Activated CD4-positive, alpha-beta T cell treated with anti-CD3 and anti-CD28 coated beads, Interleukin-2, amount 50 U/mL, for 24 hours (primary cell): Measurements from ENCODE around the gene FRRS1L.

Experiments
- DNase-seq, 2 donors: peaks; one replicate each; pipeline ENCODE4 v3.0.0-alpha.2; 2020; ENCODE audit warnings: low read depth in 1 of 2, low spot score in 1 of 2

Gene FRRS1L

DNA sequence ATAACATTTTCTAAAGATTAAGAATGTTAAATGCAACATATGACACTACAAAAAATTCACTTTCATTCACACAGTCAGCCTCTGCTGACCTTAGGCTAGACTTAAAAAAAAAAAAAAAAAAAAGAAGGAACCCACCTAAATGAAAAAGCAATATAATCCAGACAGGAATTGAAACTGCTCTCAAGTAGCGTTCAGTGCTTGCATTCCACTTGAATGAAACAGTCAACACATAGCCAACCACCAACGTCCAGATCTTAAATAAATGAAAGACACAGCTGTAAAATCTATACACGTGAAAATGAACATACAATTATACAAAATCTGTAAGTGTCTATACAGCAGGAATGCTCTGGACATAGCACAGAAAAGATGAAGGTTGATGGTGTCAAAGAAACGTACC, 58.7 kb downstream of the FRRS1L start:
- DNase-seq = no peak

DNA sequence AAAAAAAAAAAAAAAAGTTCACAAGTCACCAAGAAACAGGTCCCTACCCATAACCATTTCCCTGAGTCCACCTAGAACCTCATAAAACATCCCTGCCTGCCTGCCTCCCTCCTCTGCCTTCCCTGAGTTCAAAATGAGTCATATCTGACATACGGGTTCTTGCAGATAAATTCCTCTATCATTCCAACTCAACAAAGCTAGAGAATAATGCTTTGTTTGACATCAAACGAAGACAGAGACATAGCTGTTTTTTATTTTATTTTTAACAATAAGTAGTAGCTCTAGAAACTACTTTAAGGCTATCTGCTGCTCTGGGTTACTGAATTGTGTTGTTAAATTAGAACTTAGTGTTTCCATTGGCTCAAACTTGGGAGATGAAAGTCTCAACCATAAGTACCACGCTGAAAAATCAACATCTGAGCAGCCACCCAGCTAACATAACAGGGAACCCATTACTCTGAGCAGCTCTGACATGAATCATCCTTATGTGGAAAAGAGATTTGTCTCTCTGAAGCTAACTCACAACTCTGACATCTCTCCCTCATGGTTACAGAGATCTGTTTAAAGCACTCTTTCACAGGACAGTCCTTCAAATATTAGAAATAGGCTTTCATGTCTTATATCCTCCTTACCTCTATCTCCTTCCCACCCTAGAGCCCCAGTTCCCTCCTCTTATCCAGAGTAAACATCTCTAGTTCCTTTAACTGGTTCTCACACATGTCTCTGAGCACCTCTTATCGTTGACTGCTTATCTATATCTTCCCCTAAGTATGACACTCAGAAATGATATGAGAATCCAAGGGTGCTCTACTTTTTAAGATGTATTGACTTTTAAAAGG, 59.4 kb downstream of the FRRS1L start:
- DNase-seq = no peak

DNA sequence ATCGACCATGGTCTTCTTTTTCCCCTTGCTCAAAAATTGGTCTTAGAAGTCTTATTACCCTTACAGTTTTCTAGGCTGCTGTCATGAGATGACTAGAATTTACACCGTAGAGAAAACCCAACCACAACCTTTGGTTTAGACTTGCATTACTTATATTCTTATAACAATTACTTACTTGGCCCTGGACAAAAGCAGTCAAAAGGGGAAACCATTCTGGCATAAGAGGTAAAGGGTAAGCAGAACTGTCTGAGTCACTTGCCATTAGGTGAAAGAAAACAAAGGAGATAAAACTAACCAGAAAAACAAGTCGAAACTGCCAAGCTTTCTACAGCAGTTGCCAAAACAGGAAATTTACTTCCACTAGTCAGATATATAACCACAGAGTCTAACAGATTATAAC, 65.2 kb downstream of the FRRS1L start:
- DNase-seq = no peak

DNA sequence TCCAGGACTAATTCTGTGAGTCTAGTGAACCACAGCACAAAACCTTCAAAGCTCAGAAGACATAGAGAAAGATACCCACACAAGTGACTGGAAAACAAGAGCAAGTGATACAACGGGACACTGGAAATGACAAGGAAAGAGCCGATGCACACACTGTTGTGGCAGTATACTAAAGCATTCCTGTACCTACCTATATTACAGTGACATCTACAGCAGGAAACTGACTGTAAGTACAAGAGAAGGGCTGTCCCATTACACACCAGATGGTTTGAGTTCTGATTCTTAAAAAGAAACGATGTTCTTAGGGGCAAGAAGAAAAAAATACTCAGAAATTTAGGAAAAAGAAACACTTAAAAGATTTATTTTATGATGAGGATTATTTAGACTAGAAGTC, 65.8 kb downstream of the FRRS1L start:
- DNase-seq = no peak

DNA sequence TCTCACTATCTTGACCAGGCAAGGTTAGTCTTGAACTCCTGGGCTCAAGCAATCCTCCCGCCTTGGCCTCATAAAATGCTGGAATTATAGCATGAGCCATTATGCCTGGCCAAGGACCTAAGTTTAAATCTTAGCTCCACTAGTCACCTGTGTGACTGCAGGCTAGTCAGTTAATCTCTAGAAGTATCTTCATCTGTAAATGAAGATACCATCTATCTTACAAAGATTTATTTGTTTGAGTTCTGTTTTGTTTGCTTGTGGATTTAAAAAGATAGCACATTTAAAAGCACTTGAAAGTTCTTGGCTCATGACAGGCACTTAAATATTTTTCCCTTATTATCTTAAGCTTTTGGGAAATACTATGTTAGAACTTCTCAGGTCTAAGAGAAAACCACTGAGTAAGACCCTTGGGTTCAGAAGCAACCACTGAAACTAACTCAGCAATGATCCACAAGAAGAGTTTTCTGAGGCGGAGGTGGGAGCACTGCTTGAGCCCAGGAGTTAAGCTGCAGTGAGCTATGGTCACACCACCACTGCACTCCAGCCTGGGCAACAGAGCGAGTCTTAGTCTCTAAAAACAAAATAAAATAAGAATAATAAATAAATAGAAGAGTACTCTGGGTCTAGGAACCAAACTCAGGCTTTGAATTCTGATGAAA, 66.4 kb downstream of the FRRS1L start:
- DNase-seq = no peak

DNA sequence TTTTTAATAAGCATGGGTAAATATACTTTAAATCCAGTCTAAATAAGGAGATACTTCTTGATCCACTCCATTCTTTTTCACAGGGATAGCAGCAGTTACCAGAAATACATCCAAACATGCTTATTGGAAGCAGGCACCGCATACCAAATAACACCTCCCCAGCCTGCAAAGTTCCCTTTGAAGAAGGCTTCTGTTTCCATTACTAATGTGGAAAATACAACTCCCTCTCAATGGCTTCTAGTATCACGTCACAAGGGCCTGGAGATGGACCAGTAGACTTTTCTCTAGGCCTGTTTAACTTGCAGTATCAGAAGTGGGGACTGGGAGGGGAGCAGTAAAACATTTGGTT, 68.1 kb downstream of the FRRS1L start:
- DNase-seq = no peak

DNA sequence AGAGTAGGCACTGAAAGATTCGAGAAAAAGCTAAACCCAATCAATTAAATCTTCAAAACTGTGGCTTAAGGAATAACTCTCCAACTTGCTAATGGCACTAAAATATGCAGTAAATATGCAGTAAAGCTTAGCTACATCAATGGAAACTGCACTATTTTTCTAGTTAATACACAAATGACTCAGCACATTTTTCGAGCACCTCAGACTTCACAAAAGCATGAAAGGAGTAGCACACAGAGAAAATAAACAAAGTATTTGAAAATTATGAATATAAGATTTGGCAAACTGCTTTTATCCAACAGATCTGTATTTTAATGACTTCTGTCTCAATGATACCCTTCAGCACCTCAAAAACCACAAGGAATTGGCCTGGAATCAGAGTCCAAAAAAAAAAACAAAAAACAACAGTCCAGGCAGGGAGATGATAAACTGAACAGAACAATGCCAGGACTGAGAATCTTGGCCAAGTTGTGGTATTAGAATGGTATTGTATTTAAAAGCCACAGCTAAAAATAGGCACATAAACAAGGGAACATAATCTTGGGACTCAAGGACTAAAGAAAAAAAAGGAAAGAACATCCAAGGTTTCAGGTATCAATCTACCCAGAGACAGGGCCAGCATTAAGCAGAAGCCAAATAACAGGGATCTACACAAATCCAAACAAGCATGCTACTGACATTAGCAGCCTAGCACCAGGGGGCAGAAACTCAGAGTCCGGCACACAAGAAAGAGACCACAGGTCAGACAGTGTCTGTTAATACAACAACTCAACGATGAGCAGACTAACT, 68.7 kb downstream of the FRRS1L start:
- no peak for DNase-seq

DNA sequence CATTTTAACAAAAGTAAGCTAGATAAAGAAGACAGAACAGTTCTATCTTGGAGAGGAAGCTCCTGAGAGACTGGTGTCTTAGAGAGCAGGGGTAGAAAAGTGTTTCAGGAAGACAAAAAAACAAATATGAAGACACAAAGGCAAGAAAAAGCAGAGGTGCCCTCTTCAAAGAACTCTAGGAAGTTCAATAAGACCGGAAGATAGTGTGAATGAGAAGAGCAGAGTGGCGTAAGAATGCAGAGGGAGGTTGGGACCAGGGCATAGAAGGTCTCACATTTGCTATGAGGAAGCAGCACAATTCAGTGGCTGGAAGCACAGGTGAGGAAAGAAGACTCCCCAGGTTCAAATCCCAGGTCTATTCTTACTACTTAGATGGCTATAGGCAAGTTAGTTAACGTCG, 69.9 kb downstream of the FRRS1L start:
- no peak for DNase-seq

DNA sequence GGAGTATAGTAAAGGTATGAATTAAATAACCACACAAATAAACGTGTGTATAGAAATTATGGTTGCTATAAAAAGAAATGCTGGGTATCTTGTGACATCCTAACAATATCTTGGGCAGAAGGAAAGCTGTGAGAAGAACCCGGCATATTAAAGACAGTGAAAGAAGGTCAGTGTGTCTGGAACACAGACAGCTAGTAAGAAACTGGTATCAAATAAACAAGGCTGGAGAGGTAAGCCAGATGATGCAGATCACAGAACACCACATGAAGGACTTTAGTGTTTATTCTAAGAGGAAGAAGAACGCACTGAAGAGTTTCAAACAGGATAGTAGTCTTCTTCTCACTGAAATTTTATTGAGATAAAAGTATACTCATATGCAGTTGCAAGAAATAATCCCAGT, 71.7 kb downstream of the FRRS1L start:
- no peak for DNase-seq

DNA sequence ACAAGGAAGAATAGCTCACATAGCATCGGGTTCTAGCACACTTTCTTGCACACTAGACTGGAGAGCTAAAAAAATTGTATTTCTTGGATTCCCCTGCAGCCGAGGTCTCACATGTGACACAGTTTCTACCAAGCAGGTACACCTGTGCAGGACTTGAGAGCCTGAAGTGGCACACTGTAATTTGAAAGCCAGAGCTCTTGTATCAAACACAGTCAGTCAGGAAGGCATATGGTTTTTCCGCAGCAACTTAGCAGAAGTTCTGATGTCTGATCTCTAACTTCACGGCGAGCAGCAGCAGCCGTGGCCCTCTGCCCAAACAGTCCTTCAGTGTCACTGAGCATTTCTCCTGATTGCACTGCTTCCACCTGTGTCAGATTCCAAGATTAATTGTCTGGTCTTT, 72.8 kb downstream of the FRRS1L start:
- DNase-seq = no peak

DNA sequence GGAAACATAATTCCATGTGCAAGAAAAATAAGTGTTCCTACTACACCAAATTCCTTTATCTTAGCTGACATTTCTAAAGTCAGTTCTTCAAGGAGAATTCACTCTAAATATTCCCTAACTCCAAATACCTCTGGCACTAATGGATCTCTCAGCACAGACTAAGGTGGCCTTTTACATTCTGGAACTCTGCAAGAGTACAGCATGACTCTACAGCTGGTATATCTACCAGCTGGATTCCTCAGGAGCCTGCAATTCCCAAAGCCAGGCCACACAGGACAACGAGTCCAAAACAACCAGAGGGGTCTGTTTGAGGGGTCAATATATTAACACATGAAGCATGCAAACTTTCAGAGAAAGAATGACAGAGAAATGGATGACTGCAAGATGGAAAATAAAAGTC, 74.5 kb downstream of the FRRS1L start:
- DNase-seq = no peak

DNA sequence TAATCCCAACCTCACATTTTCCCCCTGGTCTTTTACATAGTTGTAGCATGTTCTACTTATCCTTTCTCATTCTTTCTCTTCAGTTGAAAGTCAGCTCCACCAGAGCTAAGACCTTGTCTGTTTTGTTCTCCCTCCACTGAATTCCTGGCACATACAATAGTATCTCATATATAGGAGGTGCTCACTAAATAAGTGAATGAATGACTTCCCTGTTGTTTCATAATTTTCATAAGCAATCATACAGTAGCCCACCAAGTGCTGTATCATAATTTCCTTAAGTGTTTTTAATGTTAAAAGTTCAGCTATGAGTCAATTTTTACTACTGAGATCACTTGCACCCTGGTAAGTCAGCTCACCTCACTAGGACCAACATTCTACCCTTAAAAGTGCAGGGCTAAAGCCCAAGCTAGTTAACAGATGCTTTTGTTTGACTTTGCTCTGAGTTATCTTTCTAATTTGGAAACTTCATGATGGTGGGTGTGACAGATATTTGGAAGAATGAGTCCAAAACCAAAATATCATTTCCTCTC, 74.9 kb downstream of the FRRS1L start:
- DNase-seq = no peak

DNA sequence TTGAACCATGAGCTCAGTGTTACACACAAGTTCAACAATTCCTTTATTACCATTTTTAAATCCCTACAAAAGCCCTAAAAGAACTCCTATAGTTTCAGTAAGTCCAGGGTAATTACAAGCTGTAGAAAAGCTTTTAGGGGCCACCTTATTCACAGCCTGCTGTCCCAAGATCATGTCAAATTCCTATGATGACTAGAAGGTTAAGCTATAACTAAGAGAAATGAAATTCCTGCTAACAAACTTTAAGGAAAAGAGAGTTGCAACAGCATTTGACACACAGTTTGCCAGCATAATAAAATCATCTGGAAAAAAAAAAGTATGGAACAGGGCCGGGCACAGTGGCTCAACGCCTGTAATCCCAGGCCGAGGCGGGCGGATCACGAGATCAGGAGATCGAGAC, 78.8 kb downstream of the FRRS1L start:
- DNase-seq = no peak

DNA sequence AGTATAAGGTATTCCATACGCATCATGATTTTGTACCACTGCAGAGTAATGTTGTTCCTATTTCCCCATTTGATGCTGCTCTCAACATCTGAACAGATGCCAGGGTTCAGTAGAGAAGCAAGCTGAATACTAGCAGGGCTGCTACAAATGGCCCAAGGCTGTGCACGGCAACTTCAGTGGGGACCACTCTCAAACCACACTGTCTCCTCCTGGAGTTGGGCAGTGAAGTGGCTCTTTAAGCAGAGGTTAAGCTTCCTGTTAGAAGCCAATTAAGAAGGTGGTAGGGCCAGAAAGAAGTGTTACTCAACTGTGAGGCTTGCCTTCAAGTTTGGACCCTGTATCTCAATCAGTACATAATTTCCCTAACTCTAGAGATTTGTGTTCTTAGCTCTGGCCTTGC, 79.3 kb downstream of the FRRS1L start:
- no peak for DNase-seq

DNA sequence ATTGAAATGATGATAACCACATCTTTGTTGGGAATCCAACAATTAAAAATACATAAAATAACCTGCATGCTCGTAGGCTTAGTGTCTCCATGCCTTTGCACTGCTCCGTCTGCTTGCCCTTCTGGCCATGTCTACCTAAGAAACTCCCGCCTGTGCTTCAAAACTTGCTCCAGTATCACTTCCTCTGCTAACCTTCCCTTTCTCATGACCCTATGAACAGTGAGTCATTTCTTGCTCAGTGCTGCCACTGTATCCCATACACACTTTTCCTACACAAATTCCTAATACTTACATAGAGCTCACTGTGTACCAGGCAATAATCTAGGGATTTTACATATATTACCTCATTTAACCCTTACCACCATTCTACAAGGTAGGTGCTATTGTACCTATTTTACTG, 80.8 kb downstream of the FRRS1L start:
- DNase-seq = no peak

DNA sequence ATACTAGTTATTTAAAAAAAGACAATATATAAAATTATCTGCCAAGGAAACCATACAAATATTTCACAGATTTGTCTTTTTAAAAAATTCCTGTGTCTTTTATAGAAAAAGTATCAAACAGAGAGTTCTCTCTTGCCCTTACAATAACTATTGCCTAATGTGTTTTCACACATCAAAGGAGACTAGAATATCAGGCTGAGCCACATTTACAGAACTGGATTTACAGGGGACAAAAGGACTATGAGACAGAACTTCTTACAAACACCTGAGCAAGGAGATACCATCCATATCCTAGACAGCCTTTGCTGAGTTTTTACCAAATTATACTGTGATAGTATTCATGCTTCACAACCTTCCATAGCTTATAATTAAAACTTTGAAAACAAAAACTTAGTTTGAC, 81.5 kb downstream of the FRRS1L start:
- DNase-seq = no peak

DNA sequence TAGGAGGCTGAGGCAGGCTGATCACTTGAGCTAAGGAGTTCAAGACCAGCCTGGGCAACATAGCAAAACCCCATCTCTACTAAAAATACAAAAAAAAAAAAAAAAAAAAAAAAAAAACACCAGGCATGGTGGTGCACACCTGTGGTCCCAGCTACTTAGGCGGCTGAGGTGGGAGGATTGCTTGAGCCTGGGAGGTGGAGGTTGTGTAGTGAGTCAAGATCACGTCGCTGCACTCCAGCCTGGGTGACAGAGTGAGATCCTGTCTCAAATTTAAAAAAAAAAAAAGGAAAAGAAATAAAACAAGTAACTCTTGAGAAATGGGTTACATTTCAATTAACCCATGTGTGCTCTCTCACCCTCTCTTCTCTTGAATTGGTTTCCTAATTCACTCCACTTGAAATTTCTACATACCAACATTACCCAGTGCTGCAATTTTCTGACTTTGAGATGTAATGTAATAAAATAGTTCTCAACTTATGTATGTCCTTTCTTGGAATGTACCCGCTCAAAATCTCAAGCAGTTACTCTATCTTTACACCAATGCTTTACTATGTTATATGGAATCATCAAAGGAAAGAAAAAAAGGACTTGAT, 83.1 kb downstream of the FRRS1L start:
- no peak for DNase-seq

DNA sequence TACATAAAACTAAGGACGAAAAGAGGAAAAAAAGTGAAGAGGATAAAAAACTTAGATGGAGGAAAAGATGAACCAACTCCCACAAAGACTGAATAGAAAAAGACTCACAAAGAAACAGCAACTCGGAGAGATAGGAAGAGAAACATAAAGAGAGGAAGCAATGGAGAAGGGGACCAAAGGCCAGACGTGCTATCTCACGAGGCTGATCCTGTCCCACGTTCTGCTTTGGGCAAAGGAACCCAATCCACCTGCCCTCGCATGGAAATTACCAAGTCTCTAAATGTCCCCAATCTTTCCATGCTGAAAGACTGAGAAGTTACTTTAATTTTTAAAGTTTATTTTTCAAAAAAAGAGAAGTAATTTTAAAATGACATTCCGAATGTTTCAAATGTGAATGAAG, 83.9 kb downstream of the FRRS1L start:
- DNase-seq = no peak

DNA sequence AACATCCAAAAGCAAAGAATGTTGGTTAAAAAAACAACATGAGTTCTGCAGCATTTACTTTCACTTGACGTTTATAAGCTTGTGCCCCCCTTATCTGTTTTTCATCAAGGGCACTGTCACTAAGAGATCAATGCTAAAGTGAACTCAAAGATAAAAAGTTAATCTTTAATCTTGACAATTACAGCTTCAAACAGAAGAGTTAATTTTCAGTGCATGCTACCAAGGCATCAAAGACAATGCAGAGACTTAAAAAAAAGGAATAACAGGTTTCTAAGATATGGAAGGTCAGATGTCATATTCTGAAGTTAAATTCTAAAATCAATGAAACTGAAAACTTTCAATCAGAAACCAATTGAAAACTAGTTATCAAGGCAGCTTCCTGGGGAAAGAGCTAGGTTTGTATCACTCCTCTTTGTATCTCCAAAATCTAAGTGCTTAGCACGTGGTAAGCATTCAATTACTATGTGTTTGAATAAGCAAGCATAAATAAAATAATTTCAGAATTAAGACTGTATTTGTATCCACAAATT, 84.9 kb downstream of the FRRS1L start:
- no peak for DNase-seq
